ENCODE results near the gene FEV.
"Not testable (repeated sequence)": the region's sequence is repeated elsewhere in the genome, so short reads cannot be mapped to it uniquely, and the experiment has no call there.

FEV gene

DNA sequence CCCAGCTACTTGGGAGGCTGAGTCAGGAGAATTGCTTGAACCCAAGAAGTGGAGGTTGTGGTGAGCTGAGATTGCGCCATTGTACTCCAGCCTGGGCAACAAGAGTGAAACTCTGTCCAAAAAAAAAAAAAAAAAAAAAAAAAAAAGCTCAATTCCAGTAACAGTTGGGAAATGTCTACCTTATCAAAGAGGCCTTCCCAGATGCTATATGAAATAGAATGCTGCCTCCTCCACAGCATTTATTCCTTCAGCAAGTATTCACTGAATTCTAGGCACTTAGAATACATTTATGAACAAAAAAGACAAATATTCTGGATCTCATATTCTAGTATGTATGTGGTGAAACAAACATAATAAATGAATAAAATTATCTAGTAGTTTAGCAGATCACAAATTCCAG, 38.4 kb downstream of the FEV start:
- in situ Hi-C loops (cut with HindIII; ENCODE audit: low sequenced_read_pairs) = no loop called here

DNA sequence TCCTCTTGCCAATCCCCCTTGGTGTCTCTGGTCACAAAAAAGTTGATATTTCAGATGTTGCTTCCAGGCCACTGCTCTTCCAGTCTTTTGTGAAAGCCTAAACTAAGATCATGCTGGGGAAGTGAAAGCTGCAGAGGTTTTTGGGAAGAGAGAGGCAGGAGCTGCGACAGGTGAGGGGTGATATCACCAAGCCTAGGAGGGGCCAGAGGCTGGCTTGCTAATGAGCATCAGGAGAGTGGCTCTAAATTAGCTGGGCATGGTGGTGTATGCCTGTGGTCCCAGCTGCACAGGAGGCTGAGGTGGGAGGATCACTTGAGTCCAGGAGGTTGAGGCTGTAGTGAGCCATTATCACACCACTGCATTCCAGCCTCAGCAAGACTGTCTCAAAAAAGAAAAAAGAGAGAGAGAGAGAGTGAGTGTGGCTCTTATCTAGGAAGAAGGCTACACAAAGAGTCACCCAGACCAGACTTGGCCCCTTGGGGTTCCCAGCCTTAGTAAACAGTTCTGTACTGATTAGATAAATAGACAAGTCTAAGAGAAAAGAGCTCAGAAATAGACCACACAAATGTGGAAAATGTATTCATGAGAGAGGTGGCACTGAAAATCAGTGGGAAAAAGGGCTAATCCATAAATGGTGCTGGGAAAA, 40.1 kb downstream of the FEV start:
- in situ Hi-C loops (cut with HindIII; ENCODE audit: low sequenced_read_pairs) = no loop called here

DNA sequence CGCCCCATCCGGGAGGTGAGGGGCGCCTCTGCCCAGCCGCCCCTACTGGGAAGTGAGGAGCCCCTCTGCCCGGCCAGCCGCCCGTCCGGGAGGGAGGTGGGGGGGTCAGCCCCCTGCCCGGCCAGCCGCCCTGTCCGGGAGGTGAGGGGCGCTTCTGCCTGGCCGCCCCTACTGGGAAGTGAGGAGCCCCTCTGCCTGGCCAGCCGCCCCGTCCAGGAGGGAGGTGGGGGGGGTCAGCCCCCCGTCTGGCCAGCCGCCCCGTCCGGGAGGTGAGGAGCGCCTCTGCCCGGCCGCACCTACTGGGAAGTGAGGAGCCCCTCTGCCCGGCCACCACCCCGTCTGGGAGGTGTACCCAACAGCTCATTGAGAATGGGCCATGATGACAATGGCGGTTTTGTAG, 53.2 kb downstream of the FEV start:
- in situ Hi-C loops (cut with HindIII; ENCODE audit: low sequenced_read_pairs) = not testable (repeated sequence)
